AG09309 (cell line): Measurements from ENCODE around the gene HYAL1.
A peak's percentile ranks its signal among the peaks of the same experiment; 100 is the strongest.

ENCODE experiments used
- DNase-seq: peaks from one replicate; pipeline ENCODE4 v3.0.0-alpha.2; 2010; ENCODE audit warnings: low read depth
- H3K4me3 ChIP-seq: 2 replicates; pipeline ENCODE4 v1.5.1; 2011; ENCODE audit warnings: mild to moderate bottlenecking, low read depth, low read length, moderate library complexity; ENCODE audit not compliant: control insufficient read depth
- TF ChIP-seq, protein P1 (sequence below): IDR thresholded peaks from 2 replicates; pipeline ENCODE4 v1.5.1; 2011; ENCODE audit warnings: mild to moderate bottlenecking, low read depth, low read length, inconsistent platforms; ENCODE audit not compliant: insufficient read depth, control insufficient read depth; ENCODE audit errors: missing control alignments

Gene HYAL1, protein sequence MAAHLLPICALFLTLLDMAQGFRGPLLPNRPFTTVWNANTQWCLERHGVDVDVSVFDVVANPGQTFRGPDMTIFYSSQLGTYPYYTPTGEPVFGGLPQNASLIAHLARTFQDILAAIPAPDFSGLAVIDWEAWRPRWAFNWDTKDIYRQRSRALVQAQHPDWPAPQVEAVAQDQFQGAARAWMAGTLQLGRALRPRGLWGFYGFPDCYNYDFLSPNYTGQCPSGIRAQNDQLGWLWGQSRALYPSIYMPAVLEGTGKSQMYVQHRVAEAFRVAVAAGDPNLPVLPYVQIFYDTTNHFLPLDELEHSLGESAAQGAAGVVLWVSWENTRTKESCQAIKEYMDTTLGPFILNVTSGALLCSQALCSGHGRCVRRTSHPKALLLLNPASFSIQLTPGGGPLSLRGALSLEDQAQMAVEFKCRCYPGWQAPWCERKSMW

DNA sequence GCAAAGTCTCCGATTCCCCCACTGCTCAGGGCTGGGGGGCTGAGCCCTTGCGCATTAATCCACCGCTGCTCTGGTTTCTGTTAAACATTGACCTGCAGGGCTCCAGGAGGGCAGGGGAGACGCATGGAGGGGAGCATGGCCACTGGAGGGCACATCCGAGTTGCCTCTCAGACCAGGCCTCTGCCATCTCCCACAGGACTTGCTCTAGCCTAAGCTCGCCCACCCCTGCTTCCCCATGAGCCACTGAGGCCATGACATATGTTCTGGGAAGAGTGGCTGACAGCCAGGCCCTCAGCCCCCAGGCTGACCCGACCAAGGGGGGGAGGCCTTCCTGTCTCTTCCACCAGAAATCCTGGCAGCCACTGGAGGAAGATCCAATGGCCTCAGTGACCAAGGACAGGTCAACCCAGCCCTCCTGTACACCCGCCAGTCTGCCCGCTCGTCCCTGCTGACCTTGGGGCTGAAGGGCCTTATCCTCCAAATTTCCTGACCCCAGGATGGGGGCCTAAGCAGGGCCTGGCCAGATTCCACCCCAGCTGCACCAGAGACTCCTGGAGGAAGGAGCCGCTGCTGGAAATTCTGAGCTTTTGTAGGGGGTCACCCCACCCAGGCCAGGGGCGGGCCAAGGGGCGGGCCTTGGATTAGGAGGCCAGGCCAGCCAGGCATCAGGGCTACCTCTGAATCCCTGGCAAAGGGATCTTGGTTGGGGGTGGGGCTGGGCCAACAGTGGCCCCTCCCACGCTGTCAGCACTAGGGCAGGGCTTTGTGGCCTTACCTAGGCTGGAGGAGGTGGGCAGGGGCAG lies at the start of gene HYAL1:
Gene HYAL1, minus strand, starts transcription at position 562 of the 803 bp plus-strand sequence. CDS start 618 bp downstream, outside the sequence.
- DNase-seq, result no peak
- TF ChIP-seq, protein P1, sequence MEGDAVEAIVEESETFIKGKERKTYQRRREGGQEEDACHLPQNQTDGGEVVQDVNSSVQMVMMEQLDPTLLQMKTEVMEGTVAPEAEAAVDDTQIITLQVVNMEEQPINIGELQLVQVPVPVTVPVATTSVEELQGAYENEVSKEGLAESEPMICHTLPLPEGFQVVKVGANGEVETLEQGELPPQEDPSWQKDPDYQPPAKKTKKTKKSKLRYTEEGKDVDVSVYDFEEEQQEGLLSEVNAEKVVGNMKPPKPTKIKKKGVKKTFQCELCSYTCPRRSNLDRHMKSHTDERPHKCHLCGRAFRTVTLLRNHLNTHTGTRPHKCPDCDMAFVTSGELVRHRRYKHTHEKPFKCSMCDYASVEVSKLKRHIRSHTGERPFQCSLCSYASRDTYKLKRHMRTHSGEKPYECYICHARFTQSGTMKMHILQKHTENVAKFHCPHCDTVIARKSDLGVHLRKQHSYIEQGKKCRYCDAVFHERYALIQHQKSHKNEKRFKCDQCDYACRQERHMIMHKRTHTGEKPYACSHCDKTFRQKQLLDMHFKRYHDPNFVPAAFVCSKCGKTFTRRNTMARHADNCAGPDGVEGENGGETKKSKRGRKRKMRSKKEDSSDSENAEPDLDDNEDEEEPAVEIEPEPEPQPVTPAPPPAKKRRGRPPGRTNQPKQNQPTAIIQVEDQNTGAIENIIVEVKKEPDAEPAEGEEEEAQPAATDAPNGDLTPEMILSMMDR, result no peak
- no peak within 1 kb of the TSS for H3K4me3 ChIP-seq

DNA sequence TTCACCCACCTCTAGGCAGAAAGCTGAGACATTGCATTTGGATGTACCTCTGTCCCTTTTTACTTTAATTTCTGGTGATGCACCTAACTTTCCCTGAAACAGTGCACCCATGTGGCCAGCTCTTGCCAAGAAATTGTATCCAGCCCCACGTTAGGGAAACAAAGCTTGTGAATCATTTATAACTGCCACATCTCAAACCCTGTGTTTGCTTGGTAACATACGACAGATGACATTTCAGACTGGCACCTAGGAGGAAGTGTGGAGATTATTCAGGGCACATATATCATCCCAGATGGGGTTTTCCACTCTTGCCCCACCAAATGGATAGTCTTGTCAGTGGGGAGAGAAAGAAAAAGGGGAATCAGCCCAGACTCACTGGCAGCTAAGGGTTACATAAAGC lies 49.4 kb upstream of the HYAL1 start:
- no peak overlapping the region for H3K4me3 ChIP-seq
- TF ChIP-seq, protein P1, result peak; percentile 48
- DNase-seq, result no peak

DNA sequence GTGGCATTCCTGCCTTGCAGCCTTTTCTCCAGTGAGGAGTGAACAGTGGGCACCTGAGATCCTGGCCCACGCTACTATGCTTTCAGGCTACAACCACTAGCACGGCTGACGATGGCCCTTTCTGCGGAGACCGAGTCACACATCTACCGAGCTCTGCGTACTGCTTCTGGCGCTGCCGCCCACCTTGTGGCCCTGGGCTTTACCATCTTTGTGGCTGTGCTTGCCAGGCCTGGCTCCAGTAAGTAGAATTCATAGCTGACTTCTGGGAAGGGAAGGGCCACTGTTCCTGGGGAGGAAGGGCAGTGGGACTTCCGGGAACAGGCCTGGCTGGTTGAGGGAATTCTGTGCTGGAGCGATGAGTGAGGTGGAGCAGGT lies 47.9 kb upstream of the HYAL1 start:
- no peak for DNase-seq
- H3K4me3 ChIP-seq, result peak overlapping the region; percentile 81
- TF ChIP-seq, protein P1, result no peak

DNA sequence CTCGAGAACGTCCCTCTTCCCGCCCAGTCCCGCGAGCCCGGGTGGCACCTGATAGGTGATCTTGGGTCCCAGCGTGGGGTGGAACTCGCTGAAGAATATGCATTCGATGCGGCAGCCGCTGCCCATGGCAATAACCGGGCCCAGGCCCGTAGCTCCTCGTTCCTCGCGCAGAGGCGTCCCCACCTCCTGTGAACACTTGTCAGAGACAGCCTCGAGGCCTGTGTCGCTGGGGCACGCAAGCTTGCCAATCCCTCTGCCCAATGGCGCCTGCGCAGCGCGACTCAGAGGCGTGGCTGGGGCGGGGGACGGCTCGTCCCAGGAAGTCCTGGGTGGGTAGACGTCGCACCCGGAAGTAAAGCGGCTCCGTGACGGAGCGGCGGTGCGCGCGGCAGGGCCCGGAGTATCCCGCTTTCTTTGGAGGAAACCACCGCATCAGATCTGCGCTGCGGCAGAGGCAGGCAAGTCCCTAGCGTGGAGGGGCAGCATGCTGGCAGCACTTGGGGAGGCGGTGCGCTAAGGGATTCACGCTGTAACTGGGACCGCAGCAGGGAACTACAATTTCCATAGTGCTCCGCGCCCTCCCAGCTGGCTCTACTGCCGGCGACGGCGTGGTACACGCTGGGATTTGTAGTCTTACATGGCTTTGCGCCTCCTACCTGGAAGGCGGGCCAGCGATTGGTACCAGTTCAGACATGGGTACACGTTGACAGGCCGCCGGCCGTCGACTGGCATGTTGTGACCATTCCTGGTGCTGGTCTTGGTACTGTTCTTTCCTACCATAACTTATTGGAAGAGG lies 47.4 kb upstream of the HYAL1 start, which contains the start of the genes CYB561D2 and NPRL2:
Gene CYB561D2, plus strand, starts transcription at position 336 of the 796 bp plus-strand sequence. CDS start 572 bp downstream, outside the sequence.
Gene NPRL2, minus strand, starts transcription at position 249 of the 796 bp plus-strand sequence. Its CDS starts 123 bp downstream, at position 126.
- H3K4me3 ChIP-seq, result peak within 1 kb of the TSS; percentile 81
- TF ChIP-seq, protein P1, result no peak
- peak; percentile 62 for DNase-seq

DNA sequence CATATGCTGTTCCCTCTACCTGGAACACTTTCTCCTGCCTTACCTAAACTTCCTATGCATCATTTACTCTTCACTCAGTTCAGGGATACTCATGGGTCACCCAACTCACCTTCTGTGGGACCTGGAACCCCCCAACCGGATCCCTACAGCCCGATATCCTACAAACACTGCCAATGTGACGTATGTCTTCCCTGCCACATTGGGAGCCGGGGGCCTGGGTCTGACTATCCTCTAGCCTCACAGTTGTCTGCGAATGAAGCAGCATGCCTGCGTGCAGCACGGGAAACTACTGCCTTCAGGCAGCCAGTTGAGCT lies 46.8 kb upstream of the HYAL1 start:
- no peak for DNase-seq
- TF ChIP-seq, protein P1, result no peak
- peak overlapping the region; percentile 81 for H3K4me3 ChIP-seq

DNA sequence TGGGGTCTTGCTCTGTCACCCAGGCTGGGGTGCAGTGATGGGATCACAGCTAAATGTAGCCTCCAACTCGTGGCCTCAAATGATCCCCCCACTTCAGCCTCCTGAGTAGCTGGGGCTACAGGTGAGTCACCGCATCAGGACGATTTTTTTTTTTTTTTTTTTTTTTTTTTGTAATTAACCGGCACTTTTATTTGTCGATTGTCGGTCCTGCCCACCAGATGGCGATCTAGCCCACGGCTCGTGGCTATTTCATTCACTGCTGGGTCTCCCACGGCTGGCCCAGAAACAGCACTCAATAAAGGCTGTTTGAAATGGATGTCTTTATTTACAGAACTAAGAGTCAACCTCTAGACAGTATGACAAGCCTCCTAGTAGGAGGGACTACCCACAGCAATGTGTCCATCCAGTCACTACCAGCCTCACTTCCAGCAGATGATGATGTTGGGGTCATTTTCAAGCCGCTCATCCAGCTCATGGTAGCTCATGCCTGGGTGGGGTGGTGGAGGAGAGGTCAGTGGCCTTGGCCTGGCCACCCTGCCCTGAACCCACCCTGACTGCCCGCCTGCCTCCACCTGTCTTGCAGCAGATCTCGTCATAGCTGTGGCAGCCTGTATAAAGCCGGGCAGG lies 43.9 kb upstream of the HYAL1 start:
- DNase-seq, result no peak
- H3K4me3 ChIP-seq, result no peak overlapping the region
- TF ChIP-seq, protein P1, result peak; percentile 72
